ENCODE measurements around the gene PDIA4. TPM values are rescaled to one million over a fixed set of nuclear protein-coding genes. Genes with fewer than 3 reads are reported as not detected.

PDIA4 gene
- total and polyA plus RNA-seq, 2 of the 8 experiments (the other 6 are each of a cell fraction or from before 2014, with no cell fraction given) = 119 to 303 TPM

- no peak for TF ChIP-seq BACH1 (IDR thresholded peaks at IDR 0.05; ENCODE audit: low read length)
- no peak for TF ChIP-seq GABPA (IDR thresholded peaks at IDR 0.05; ENCODE audit: borderline replicate concordance, insufficient read depth, low read length)
- TF ChIP-seq USF2 (IDR thresholded peaks at IDR 0.05; ENCODE audit: low read length) = no peak
Observed at GRCh38 chr7:149009527-149009926, 18.8 kb downstream of the PDIA4 start (continued).
